ENCODE results near the gene FAM9B.

GRCh38 chrX:8980756-8981155, 53.2 kb downstream of the FAM9B start:
- TF ChIP-seq CTCF (IDR thresholded peaks at IDR 0.05): no peak
- TF ChIP-seq POLR2A (IDR thresholded peaks at IDR 0.05): no peak

Measured in vagina (tissue), 2 donors.